ENCODE results near the gene CSTPP1. TPM values are rescaled to one million over a fixed set of nuclear protein-coding genes. Genes with fewer than 3 reads are reported as not detected.

CSTPP1 gene
- total RNA-seq, 1 experiment from 2014 or later = 88.3 TPM

- CTCF ChIA-PET = interaction anchor here (1.5 kb wide), 1 partner anchor 260 kb away, joined by 6 read pairs; no protein-coding TSS in a partner anchor
- no TSS peak for BruUV-seq (replicated peaks)
Observed at GRCh38 chr11:46892838-46893237, 43.7 kb upstream of the CSTPP1 start.

DNA sequence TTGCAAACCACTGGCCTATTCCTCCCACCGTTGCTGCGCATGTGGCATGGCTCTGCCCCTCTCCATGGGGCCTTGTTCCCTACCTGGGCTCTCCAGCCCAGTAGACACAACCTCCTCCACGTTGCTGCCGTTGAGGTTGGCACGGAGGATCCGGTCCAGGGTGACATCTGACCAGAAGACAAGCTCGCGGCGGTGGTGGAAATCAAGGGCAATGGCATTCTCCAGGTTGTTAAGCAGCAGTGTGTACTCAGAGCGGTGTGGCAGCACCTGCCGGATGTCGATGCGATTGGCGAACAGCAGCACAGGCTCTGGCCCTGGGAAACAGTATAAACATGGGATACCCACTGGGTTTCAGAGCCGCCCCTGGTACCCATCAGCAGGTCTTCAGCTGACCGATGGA, 42.1 kb upstream of the CSTPP1 start:
- intact Hi-C loops (cut with micrococcal nuclease; ENCODE audit: unreplicated experiment) = no loop called here
- CTCF ChIA-PET = interaction anchor here (0.6 kb wide), 1 partner anchor 182 kb away, joined by 3 read pairs; no protein-coding TSS in a partner anchor
- H3K79me2 ChIP-seq (ENCODE audit: low read depth) = no peaks in the 10 kb centered on the region
- POLR2A ChIA-PET (ENCODE audit: unreplicated experiment) = no interaction called here
- no peak overlapping the region for H3K4me3 ChIP-seq
- no peak overlapping the region for H2AFZ ChIP-seq
- H4K20me1 ChIP-seq (ENCODE audit: insufficient read depth) = no peaks in the 10 kb centered on the region
- no TSS peak for BruUV-seq (replicated peaks)
- TF ChIP-seq EZH2 (IDR thresholded peaks at IDR 0.05; ENCODE audit: low read depth) (no peak), CTCF (conservative IDR thresholded peaks at IDR 0.05) (no peak)
- H3K4me2 ChIP-seq = no peak overlapping the region
- H3K36me3 ChIP-seq (ENCODE audit: low read depth) = no peaks in the 10 kb centered on the region
- no peaks in the 10 kb centered on the region for H3K9me2 ChIP-seq (ENCODE audit: insufficient read depth)
- DNase-seq = no peak
- peaks cover 12% of the 10 kb centered on the region for H3F3A ChIP-seq (ENCODE audit: insufficient read depth, low read depth)
- peaks cover 15% of the 10 kb centered on the region for H3K4me1 ChIP-seq (replicated peaks; ENCODE audit: insufficient read depth)
- H3K27ac ChIP-seq = no peak overlapping the region
- no peaks in the 10 kb centered on the region for H3K27me3 ChIP-seq (ENCODE audit: insufficient read depth, low read depth)
- no peaks in the 10 kb centered on the region for H3K9me3 ChIP-seq (ENCODE audit: insufficient read depth, low read depth)

More at GRCh38 chr11:46892838-46893237, 43.7 kb upstream of the CSTPP1 start:
- Histone ChIP-seq H3K27ac (no peak overlapping the region), H3K36me3 (ENCODE audit: low read depth) (no peaks in the 10 kb centered on the region), H2AFZ (no peak overlapping the region), H3K79me2 (ENCODE audit: low read depth) (no peaks in the 10 kb centered on the region), H3K4me1 (replicated peaks; ENCODE audit: insufficient read depth) (no peaks in the 10 kb centered on the region), H3K9me3 (ENCODE audit: insufficient read depth, low read depth) (no peaks in the 10 kb centered on the region), H3K4me3 (no peak overlapping the region), H4K20me1 (ENCODE audit: insufficient read depth) (no peaks in the 10 kb centered on the region), H3K9me2 (ENCODE audit: insufficient read depth) (no peaks in the 10 kb centered on the region), H3K27me3 (ENCODE audit: insufficient read depth, low read depth) (no peaks in the 10 kb centered on the region), H3F3A (ENCODE audit: insufficient read depth, low read depth) (0 out of 2 replicates have a peak, but pooled peaks cover 6% of the 10 kb centered on the region), H3K4me2 (no peak overlapping the region)
- TF ChIP-seq EZH2 (IDR thresholded peaks at IDR 0.05; ENCODE audit: low read depth) (no peak), CTCF (conservative IDR thresholded peaks at IDR 0.05) (no peak)
- intact Hi-C loops (cut with micrococcal nuclease; ENCODE audit: unreplicated experiment) = no loop called here
- POLR2A ChIA-PET (ENCODE audit: unreplicated experiment) = no interaction called here
- DNase-seq = no peak

DNA sequence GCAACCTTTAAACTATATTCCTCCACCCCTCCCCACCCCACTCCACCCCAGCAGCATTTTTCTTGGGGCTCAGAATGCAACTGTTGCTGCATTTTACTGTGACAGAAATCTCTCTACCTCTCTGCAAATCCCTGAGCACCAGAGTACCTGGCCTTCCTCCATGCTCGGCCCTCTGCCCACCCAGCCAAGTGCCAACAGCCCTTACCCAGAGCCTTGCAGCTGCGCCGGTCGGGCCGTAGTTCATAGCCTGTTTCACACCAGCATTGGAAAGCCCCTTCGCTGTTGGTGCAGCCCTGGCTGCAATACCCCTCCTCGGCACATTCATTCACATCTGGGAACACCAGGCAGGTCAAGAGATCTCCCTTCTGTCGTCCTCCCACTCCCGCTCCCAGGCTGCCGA, 41.6 kb upstream of the CSTPP1 start:
- DNase-seq = no peak
- Histone ChIP-seq H3K27me3 (ENCODE audit: insufficient read depth, low read depth) (no peaks in the 10 kb centered on the region), H3K79me2 (ENCODE audit: low read depth) (no peaks in the 10 kb centered on the region), H2AFZ (no peak overlapping the region), H3K9me3 (ENCODE audit: insufficient read depth, low read depth) (no peaks in the 10 kb centered on the region), H3K4me1 (replicated peaks; ENCODE audit: insufficient read depth) (peaks cover 20% of the 10 kb centered on the region), H3K27ac (no peak overlapping the region), H3F3A (ENCODE audit: insufficient read depth, low read depth) (peaks cover 14% of the 10 kb centered on the region), H4K20me1 (ENCODE audit: insufficient read depth) (no peaks in the 10 kb centered on the region), H3K36me3 (ENCODE audit: low read depth) (no peaks in the 10 kb centered on the region), H3K4me2 (no peak overlapping the region), H3K4me3 (no peak overlapping the region), H3K9me2 (ENCODE audit: insufficient read depth) (no peaks in the 10 kb centered on the region)
- ChIA-PET POLR2A (ENCODE audit: unreplicated experiment) (no interaction called here), CTCF (interaction anchor here (0.6 kb wide), 1 partner anchor 182 kb away, joined by 3 read pairs; no protein-coding TSS in a partner anchor)
- intact Hi-C loops (cut with micrococcal nuclease; ENCODE audit: unreplicated experiment) = no loop called here
- no peak for TF ChIP-seq EZH2 (IDR thresholded peaks at IDR 0.05; ENCODE audit: low read depth)
- TF ChIP-seq CTCF (conservative IDR thresholded peaks at IDR 0.05) = no peak
- no TSS peak for BruUV-seq (replicated peaks)
